GM12864 (cell line): ENCODE measurements around the gene PBXIP1.

ENCODE experiments used
- DNase-seq: peaks from one replicate; pipeline ENCODE4 v3.0.0-alpha.2; 2011; ENCODE audit warnings: low read depth
- H3K4me3 ChIP-seq: 2 replicates; pipeline ENCODE4 v1.5.1; 2011; ENCODE audit warnings: mild to moderate bottlenecking, low read depth, low read length, control low read depth
- CTCF ChIP-seq: IDR thresholded peaks from 2 replicates; pipeline ENCODE4 v1.5.1; 2011; ENCODE audit warnings: low read depth, mild to moderate bottlenecking, moderate library complexity, low read length, control low read depth, inconsistent platforms; ENCODE audit errors: missing control alignments

Gene PBXIP1

GRCh38 chr1:154952664-154953063 is 3.2 kb downstream of the PBXIP1 start:
- H3K4me3 ChIP-seq = no peak overlapping the region
- DNase-seq = no peak

GRCh38 chr1:154951901-154952657 is 3.8 kb downstream of the PBXIP1 start:
- no peak overlapping the region for H3K4me3 ChIP-seq
- no peak for TF ChIP-seq CTCF
- no peak for DNase-seq

More at GRCh38 chr1:154952664-154953063, 3.2 kb downstream of the PBXIP1 start:
- no peak for TF ChIP-seq CTCF

GRCh38 chr1:154948079-154948478 is 7.8 kb downstream of the PBXIP1 start:
- no peak for DNase-seq
- TF ChIP-seq CTCF = no peak
- no peak overlapping the region for H3K4me3 ChIP-seq

- no peak for TF ChIP-seq CTCF
- DNase-seq = no peak
- H3K4me3 ChIP-seq = no peak overlapping the region
Measured at GRCh38 chr1:154945962-154946850, 9.7 kb downstream of the PBXIP1 start.

GRCh38 chr1:154945160-154945961 is 10.5 kb downstream of the PBXIP1 start:
- TF ChIP-seq CTCF = no peak
- no peak overlapping the region for H3K4me3 ChIP-seq
- no peak for DNase-seq

GRCh38 chr1:154944401-154945159 is 11.3 kb downstream of the PBXIP1 start:
- H3K4me3 ChIP-seq = no peak overlapping the region
- DNase-seq = no peak
- TF ChIP-seq CTCF = no peak
